Prostate gland (tissue), 2 donors: ENCODE results near the gene NRAP.

Experiments used
- CTCF ChIP-seq, 4 experiments: fragments of 200-600 bp in 2 of 4; fragments of 450-650 bp in 2 of 4; sonication (generic) in 2 of 4; IDR thresholded peaks; 1 replicate in 3 of 4; 2 replicates in 1 of 4; pipeline ENCODE4 v1.5.1; 2016 to 2019; ENCODE audit warnings: antibody characterized with exemption in 4 of 4, mild to moderate bottlenecking in 2 of 4, moderate library complexity in 2 of 4
- POLR2A ChIP-seq: fragments of 450-650 bp; IDR thresholded peaks from one replicate; pipeline ENCODE4 v1.6.1; 2016; ENCODE audit warnings: antibody characterized with exemption, mild to moderate bottlenecking
- POLR2AphosphoS5 ChIP-seq: sonication (generic); formaldehyde crosslinking; IDR thresholded peaks from one replicate; pipeline ENCODE4 v1.6.1; 2017; ENCODE audit warnings: antibody characterized with exemption

DNA sequence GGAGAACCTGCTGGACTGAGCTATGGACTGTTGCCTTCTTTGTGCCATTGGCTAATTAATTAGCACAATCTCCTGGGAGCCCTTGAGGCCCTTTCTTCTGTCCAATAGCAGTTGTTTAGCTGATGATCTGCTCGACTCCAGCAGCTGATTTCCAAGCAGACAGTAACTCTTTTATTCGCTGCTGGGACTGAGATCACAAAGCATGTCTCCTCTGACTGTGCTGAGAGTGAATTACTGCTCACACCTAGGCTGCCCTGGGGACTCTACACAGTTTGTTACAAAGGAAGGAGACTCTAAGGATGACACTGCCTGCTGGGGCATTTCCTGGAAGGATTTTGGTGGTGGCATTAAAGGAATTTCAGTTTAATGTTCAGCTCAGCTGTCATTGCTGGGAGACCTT lies 47.3 kb upstream of the NRAP start:
- TF ChIP-seq CTCF (IDR thresholded peaks at IDR 0.05), result no peak
- no peak for TF ChIP-seq POLR2A
- no peak for TF ChIP-seq POLR2AphosphoS5
